ENCODE data around the gene FAM174B.

GRCh38 chr15:92612891-92613290 is 42.7 kb downstream of the FAM174B start:
- TF ChIP-seq POLR2A (IDR thresholded peaks at IDR 0.05; ENCODE audit: low read depth, low read length) (no peak), TAF1 (IDR thresholded peaks at IDR 0.05; ENCODE audit: borderline replicate concordance, low read depth, low read length) (no peak)

All from GM12892 (cell line).